Stimulated activated CD8-positive, alpha-beta memory T cell treated with anti-CD3 and anti-CD28 coated beads, Interleukin-15, amount 100 ng/mL, for 24 hours (primary cell): Measurements from ENCODE around the gene B4GALNT1.

Experiments used
- DNase-seq: peaks from one replicate; pipeline ENCODE4 v3.0.0-alpha.2; 2020; ENCODE audit warnings: low read depth

The B4GALNT1 gene

DNA sequence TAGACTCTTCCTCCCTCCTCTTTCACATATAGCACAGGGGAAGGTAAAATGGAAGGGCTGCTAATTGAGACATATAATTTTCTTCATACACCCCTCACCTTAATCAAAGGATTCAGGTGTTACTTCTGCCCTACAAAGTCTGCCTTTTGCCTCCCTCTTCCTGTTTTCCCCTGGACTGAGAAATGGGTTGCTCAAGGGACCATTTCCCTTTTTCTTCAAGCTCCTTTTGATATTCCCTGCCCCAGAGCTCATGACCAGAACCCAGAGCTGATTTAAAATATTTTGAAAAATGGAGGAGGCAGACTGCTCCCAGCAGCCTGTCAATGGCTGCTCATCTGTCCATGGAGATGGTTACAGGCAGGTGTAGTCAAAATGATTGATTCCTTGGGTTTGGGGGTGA lies 48.3 kb downstream of the B4GALNT1 start:
- no peak for DNase-seq

DNA sequence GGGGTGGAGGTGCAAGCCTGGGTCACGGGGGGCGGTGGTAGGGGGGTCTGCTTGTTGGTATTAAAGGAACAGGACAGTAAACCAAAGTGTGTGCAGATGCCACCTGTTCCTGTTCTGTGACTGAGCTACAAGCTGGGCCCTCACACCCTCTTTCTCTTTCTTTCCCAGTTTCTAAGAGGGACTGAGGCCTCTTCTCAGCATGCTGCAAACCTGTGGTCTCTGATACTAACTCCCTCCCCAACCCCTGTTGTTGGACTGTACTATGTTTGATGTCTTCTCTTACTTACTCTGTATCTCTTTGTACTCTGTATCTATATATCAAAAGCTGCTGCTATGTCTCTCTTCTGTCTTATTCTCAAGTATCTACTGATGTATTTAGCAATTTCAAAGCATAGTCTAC lies 49.0 kb downstream of the B4GALNT1 start:
- DNase-seq = no peak

DNA sequence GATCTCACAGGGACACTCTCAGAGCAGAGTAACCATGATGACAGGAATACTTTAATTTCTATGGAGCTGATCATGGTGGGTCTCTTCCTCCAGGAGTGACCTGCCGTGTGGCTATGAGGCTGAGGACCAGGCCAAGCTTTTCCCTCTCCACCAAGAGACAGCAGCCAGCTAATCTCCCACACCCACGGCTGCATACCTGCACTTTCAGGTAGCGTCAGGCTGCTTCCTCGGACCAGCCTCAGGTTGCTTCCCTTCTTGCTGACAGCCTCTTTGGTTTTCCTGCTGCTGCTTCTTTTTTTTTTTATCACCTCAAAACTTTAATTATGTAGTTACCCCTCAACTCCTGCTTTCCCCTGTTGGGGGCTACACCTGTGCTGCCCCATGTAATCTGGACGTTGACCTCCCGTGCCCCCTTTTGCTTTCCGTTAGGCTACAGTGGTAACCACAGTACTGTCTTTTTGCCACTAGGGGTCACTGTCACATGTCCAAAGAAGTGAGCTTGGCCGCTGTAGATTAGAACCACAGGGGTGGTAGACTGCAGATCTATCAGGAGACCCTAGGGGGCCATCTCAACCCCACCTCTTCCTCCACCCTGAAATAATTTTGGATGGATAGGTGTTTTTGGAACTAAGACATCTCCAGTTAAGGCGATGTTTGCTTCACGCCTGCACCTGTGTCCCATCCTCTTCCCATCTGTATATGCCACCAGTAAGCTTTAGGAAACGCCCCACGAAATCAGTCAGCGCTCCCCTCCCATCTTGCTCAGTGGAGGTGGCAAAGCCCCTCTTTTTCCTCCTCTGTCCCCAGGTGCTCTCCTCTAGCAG lies 49.8 kb downstream of the B4GALNT1 start:
- no peak for DNase-seq

DNA sequence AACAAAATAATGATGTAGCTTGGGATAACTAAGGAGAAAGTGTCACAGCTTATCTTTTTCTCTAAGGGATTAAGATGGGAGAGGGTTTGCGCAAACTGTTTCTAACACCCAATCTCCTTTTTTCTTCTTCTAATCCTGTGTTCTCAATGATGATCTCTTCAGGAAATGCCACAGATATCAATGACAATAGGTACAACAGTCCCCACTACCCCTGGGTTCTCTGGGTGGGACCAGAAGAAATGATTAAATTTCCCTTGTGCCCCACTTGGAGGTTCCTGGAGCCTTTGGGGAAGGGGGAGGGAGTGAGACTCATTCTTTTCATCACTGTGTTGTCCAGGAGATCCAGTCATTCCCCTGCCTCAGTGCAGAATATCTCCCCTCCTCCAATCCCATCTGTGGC lies 50.6 kb downstream of the B4GALNT1 start:
- DNase-seq = no peak

DNA sequence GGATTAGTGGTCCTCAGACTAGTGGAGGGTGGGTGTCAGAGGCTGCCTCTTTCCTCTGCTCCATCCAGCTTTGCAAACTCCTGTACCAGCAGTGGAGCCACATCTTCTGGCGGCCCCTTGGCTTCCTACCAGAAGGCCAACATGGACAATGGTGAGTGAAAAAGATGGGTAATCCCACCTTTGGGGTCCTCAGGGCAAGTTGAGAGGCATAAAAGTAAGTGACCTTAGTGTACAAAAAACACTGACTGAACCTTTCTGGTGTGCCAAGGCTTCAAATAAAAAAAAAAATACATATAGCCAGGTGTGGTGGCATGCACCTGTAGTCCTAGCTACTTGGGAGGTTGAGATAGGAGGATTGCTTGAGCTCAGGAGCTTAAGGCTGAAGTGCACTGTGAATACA lies 51.2 kb downstream of the B4GALNT1 start:
- no peak for DNase-seq

DNA sequence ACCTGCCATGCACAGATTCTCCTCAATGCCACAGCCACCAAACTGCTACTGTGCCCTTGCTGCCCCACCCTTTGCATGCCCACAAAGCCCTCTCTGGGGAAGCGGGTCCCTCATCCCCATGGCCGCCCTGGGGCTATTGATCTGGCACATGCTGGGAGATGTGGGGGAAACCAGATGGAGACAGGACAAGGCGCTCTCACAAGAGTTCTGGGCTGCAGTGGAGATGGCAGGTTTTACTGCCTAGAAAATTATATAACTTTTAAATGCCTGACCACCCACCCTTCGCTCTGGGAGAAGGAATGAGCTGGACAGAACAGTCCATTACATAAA lies 52.6 kb downstream of the B4GALNT1 start:
- DNase-seq = no peak

DNA sequence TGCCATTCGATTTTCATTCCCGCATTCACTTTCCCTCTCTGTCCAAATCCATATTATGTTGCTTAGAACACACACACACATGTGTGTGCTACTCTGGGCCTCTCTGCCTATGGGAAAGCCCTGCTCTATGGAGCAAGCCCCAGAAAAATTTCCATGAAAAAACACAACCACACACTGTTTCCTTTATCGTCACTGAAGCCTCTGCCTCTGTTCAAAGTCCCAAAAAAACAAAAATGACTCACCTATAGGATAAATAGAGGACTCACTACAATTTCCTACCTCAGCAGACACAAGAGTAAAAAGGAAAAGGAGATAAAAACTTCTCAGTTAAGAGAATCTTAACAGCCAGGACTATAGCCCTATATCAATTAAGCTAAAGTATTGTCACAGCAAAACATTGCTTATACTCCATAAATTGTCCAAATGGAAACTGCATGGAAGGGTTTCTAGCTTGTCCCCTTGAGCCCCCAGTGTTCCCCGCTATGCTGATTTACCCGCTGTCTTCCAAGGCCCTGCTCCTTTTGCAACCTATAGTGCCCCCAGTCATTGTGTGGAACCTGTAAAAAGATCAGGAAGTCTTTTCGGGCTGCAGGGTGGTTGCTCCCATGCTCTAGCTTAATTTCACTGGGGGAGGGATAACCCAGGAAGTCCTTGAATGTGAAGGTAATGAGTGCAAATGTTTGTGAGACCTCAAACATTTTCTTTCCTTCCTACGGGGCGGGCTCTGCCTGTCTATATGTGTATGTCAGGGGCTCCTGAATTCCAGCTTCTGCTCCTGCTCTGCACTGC lies 53.1 kb downstream of the B4GALNT1 start:
- DNase-seq = no peak

DNA sequence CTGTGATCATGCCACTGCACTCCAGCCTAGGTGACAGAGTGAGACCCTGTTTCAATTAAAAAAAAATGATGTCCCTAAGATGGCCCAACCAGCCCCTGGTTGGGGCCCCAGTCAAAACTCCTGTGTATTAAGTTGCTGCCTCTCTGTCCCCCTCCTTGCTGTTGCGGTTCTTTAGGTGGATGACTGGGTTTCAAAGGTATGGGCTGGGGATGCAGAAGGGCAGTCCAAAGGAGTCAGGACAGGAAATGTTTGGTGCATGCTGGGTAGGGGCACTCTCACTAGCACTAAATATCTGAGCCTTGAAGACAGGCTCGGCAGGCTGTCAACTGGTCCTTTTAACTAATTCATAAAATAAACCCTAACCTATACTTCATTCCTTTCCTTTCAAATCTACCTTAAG lies 54.0 kb downstream of the B4GALNT1 start:
- no peak for DNase-seq

DNA sequence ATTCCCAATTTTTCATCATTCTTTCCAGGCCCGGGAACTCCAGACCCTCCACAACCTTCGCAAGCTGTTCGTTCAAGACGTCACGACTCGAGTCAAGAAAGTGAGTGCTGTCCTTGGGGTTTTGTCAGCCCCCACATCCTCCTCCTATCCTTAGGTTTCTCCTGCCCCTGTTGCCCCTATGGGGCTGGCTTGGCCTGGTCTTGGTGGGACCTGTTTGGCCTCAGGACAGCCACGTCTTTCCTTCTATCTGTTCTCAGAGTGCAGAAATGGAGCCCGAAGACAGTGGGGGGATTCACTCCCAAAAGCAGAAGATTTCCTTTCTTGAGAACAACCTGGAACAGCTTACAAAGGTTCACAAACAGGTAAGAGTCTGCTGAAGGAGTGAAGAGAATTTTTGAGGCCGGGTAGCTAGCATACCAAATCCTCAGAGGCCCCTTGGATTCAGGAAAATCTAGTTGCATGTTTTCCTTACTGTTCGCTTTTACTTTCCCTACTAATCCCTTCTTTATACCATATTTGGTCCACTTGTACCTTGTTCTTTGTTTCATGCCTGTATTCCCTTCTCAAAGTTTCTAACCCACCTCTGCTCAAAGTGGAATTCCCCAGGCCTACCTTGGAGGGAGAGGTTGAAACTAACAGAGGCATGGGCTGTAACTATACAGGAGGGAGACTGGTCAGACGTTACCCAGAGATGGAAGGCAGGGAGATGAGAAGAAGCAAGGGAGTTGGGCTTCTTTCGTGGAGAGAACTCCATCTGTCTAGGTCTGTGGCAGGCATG lies 54.8 kb downstream of the B4GALNT1 start:
- no peak for DNase-seq

DNA sequence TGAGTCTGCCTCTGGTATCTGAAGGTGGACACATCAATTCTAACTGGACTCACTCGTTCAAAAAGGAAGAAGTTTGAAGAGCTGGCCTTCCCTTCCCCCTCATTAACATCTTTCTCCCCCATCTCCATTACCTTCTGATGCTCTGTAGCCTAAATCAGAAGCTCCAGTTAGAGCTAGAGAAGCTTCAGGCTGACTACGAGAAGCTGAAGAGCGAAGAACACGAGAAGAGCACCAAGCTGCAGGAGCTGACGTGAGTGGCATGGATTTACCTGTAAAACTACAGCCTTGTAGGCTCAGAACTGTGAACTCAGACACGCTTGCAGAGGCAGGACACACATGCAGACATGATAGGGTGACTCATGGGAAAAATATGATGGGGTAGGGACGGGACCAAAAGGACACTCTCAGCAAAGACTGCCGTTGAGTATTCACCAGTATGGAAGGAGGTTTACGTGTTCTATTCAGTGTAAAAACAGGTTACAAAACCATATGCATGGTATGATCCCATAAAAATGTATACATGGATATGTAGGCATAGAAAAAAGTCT lies 56.3 kb downstream of the B4GALNT1 start:
- DNase-seq = no peak
